Islet precursor cell (in vitro differentiated cells): Measurements from ENCODE around the gene TMEM138.

ENCODE experiments used
- DNase-seq: peaks from one replicate; pipeline ENCODE4 v3.0.0-alpha.2; 2018

Gene TMEM138

DNA sequence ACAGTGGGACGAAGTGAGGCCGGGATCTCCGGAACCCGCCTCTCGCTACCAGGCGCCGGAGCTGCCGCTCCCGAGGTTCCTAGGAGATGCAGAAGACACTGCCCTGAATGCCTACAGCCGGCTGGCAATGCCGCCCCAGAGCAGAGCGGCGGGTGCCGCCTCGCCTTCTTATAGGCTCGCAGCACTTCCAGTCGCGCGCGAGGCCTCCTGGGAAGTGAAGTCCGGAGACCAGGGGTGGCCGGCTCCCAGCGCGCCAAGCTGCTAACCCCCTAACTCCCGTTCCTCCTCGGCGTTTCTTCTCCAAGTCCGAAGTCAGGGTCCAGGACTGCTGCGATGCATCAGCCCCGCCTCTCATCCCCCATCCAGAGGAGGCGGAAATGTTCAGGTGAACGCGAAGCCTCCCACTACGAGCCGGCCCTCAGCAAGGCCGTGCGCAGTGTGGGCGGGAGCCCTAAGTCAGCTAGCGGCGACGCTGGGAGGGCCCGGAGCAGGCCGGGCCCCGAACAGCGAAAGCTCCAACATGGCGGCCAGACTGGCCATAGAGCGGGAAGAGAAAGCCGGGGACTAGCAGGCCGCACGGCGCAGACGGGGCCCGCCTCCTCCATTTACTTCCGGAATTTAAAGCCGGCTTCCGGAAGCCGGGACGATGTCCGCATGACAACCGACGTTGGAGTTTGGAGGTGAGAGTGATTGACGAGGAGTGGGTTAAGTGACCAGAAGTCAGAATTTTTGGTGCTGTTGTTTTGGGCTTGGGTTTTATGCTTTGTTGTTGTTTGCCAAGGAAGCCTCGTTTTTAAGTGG is at the start of gene TMEM138, which contains the start of gene CYB561A3:
Gene TMEM138, plus strand, starts transcription at position 634 of the 801 bp plus-strand sequence. CDS start 2,017 bp downstream, outside the sequence.
Gene CYB561A3, minus strand, starts transcription at position 142 of the 801 bp plus-strand sequence. CDS start 5,169 bp downstream, outside the sequence.
- peak; percentile 96 for DNase-seq

DNA sequence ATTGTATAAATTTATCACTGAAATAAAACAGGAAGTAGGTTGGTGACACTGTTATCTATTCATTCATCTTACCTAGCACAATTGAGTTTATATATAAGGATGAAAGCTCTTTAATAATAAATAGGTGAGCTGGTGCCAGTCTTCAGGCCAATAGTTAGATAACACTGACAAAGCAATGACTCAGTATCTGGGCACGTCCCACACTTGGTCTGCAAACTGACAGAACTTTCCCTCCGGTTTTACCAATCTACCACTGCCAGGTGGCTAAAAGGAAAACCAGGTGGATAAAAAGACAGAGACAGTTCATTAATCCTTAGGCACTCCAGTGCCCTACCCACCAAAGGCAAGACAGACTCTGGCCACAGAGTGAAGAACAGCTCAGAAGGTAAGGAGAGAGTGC is 46.9 kb upstream of the TMEM138 start:
- DNase-seq = no peak

DNA sequence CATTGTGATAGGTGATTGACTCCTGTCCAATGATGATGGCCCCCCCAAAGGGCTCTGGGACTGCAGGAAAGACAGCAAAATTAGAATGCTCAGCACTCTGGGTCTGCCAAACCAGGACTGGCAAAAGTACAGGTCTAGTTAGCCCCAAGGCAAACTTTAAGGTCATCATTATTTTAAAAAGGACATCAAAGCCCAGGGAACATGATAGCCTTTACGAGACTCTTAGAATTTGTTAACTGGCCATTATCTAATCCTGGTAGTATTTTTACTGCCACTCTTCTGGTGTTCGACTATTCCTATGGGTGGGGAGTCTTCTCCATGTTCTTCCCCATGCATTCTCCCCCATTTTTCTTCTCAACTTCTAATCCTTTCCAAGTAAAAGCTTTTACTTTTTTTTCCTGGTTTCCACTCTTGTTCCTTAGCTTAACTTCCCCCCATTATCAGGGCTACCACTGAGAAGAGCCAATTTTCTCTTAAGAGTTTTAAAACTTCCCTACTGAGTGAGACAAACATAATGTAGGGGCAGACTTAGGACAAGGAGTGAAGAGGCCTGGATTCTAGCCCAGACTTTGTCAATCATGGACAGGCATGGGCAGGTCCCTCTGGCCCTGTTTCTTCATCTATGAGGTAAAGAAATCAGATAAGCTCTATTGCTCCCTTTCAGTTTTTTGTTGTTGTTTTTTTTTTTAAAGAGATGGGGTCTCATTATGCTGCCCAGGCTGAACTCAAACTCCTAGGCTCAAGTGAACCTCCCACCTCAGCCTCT is 36.3 kb upstream of the TMEM138 start:
- DNase-seq = no peak

DNA sequence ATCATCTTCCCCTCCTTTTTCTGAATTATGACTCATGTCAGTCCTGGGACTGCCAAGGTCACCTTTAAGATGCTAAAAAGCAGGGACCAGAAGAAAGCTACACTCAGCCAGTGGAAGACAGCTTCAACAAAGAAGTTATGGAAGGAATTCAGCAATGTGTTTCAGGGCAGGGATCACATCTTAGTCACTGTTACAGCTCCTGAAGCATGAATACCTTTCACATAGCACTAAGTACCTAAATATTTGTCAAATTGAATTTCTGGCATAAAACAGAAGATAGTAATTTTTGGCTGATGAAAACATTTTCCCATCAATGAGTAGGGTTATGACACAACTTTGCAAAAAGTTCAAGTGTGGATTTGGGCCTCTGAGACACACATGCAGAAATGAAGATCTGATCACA is 34.5 kb upstream of the TMEM138 start:
- DNase-seq = no peak

DNA sequence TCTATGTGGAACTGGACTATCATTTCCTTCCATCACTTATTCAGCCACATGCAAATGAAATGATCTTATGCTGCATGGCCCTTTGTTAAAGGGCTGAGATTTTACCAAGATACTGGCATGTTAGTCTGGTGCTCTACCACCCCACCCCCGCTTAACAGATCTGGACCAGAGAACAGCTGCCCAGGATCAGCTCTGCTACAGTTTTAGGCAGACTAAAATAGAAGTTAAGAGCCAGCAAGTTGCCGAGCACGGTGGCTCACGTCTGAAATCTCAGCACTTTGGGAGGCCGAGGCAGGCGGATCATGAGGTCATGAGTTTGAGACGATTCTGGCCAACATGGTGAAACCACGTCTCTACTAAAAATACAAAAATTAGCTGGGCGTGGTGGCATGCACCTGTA is 33.8 kb upstream of the TMEM138 start:
- no peak for DNase-seq

DNA sequence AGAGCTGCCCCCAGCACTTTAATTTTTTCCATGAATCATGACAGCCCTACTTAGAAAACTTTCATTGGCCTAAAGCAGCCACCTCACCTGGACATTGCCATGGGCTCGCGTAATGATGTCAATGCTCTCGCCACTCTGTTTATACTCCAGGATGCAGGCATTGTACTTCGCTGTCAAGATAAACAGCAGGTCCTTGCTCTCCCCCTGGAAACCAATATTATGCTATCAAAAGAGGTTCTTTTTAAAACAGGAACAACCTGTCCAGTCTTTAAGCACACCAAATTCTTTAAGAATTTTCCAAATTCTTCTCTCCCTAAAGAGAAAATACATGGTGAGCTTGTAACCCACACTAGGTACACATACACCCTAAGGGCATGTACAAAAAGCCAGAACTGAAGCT is 32.3 kb upstream of the TMEM138 start:
- DNase-seq = no peak

DNA sequence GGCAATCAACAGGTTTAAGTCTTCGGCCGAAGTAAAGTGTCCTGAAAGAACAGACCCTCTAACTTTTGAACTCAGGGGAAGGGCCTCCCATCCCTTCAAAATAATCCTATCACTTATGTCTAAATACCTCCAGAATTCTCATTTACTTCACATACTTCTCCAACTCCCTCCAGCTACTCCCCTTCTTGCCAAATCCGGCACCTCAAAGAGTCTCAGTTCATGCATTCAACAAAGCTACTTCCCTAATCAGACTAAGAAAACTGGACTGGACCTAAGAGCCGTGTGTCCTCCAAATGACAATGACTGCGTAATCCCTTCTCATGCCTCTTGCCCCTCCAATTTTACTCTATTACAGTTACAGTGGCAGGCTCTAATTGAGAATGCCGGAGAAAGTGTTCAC is 30.5 kb upstream of the TMEM138 start:
- DNase-seq = no peak

DNA sequence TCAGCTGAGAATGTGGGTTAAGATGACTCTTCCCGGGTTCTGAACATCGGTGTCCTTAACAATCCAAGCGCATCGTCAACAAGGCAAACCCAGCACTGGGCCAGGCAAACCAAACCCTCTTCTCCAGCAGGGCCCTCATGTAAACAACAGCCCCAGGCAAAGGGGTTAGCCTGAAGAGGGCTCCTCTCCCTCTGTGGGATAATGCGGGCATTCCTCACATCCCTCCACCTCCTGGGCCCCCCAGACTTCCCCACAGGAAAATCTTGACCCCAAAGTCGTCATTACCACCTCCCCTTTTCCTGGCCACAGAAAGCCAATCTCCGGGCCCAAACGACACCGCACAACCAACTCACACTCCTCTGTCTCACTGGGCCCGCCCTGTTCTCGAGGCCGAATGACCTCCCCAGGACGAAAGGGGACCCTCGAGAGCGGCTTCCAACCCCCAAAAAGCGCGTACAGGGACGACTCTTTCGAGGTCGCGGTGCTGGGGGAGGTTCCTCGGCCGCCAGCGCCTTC is 29.8 kb upstream of the TMEM138 start:
- no peak for DNase-seq

DNA sequence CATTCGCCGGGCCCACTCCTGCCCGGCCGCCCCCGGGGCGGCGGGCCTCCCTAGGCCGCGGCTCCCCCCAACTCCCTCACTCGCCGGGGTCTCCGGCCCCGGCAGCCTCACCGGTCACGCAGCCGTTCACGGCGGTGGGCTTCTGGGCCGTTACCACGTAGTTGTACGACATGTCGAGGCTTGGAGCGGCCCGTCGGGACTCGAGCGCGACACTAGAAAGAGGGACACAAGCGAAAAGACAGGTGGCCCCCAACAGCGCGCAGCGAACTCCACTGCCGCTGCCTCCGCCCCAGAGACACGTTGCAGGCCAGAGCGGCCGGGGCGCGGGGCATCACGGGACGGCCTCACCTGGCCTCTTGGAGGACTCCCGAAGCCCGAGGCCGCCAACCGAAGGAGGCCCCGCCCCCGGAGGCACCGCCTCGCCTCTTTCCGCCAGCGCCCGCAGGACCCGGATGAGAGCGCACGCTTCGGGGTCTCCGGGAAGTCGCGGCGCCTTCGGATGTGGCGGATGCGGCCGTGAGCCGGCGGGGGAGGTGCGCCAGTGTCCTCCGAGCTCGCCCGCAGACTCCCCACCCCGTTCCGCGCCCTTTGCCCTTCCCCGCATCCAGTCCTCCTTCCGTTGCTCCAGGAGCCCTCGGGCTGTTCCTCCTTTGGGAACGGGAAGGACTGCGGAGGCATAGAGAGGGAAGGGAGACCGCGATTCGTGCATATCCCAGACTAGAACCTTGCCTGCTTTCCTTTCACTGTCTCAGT is 29.2 kb upstream of the TMEM138 start, which contains the start of the genes DDB1 and TKFC:
Gene DDB1, minus strand, starts transcription at position 309 of the 753 bp plus-strand sequence. Its CDS starts 137 bp downstream, at position 172.
Gene TKFC, plus strand, starts transcription at position 432 of the 753 bp plus-strand sequence. CDS start 1,501 bp downstream, outside the sequence.
- peak; percentile 98 for DNase-seq

DNA sequence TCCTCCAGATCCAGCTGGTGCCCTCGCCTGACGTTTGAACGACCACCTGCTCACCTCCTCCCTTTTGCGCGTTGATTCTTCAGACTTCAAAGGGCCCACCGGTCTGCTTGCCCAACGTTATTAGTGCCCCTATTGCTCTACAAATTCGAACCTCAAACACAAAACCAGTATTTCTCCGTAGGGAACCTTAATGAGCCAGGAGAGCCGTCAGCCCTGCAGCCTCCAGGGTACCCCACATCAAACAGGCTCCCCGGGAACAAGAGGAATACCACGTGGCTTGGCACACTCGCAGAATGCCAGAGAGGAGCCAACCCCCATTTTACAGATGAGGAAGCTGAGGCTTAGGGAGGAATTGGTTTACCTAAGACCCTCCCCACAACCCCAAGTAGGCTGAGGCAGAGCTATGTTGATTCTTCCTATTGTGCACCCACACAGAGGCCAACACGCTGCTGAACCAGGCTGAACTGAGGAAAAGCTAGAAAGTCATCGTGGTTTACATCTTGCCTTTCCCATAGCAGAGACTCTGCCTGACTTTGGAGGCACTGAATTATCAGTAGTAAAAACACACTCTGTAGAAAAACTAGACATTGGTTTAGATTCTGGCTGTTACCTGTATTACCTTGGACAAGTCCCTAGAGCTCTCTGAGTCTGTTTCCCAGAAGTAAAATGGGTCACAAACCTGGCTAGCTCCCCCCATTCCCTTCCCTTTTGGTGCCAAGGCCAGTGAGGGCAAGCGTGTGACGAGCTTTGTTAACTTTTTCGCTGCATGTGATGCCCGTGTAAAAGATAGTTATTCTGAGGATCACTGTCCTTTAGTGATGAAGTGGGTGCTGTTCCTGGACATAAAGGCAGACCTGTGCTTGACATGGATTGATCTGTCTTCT is 28.4 kb upstream of the TMEM138 start:
- DNase-seq = no peak

DNA sequence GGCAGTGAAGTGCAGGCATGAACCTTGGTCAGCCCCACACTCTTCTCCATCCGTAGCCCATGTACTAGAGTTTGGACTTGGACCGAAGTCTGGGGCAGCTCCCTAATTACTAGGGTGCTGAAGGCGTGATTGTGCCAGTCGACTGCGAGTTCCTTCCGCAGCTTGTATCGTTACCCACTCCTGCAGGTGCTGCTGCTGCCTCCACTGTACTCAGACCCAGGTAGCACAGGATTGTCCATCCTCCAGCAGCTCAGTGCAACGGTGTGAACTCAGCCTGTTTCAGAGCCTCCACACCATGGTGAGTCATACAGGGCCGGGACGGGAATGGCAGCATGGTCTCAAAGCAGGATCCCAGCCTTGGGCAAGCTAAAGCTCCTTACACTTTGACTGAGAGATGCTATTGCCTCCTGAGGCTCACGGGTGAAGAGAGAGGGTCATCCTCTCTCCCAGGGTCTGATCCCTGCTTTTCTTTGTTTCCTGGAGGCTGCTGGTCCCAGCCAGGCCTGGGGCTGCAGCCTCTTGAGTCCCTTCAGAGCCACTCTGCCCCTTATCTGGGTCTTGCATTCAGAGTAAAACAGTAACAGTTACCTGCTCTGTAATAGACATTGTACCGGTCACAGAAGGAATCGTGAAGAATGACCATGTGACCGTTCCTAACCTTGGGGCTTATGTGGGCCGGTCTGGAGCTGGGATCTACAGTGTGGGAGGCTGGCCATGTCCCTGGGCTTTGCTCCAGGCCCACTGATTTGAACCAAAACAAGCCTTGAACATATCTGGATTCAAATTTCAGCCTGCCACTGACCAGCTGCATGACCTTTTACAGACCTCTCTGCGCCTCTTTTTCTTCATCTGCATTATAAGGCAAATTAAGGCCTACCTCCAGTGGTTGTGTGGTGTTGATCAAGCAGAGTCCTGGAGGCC is 27.5 kb upstream of the TMEM138 start:
- peak; percentile 86 for DNase-seq

DNA sequence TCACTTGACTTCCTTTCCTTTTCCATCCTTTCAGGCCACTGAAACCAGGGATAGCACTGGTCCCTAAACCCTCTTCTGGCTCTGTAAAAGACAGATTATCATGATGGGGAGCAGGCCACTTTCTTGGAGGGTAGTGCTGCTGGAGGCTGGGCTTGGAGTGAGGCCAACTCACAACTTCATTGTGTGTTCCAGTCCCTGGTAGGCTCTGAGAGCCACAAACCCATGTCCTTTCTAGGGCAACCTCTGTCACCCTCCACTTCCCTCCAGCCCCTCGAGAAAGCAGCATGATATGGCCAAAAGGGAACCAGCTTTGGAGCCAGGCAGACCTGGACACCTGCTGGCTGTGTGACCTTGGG is 26.8 kb upstream of the TMEM138 start:
- no peak for DNase-seq

DNA sequence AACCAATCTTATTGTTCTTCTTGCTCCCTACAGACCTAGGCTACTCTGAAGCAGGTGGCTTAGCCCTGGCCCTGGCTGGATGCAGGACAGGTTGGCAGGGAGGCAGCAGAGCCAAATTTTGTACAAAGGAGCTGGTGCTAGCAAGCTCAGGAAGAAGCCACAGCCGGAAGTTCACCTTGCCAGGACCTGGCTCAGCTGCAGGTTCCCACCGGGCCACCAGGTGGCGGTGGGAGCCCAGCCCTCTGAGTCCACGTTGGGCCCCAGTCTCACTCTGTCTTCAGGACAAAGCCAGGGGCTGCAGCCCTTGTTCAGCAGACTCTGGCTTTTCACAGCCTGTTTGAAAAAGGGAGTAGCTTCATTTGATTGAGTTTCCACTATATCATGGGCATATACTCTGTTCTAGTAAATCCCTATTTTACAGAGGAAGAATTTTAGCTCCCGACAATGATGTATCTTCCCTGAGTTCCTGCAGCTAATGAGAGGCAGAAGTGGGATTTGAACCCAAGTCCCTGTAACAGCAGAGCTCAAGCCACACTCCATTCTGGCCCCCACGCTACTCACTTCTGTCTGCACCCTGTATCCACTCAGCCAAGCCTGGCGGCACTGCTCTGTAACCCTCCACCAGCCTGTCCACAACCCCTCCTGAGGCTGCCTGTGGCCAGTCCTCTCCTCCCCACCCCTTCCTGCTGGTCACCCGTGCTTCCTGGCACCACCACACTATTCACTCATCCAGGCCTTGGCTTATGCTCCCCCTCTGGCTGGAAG is 25.8 kb upstream of the TMEM138 start:
- peak; percentile 93 for DNase-seq

DNA sequence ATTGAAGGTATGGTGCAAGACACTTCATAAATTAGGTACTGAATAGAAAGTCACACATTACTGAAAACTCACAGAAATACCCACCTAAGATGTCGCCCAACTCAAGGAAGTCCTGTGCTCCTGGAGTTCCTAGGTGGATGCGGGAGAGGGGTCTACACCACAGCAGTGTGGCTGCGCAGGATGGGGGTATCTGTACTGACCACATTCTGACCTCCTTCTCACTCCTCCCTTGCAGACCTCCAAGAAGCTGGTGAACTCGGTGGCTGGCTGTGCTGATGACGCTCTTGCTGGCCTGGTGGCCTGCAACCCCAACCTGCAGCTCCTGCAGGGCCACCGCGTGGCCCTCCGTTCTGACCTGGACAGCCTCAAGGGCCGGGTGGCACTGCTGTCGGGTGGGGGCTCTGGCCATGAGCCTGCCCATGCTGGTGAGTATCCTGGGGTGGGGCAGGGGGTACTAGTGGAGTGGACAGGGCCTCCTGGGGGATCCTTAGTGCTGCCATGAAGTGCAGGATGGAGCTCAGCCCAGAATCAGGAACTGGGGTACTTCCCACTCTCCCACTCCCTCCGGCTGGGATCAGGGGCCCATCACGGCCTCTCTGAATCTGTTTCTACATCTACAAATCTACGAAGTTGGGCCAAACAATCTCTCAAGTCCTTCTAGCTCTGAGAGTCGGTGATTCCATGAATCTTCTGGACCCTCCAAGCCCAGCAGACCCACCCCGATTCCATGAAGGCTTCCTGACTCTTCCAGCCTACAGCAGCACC is 24.3 kb upstream of the TMEM138 start:
- DNase-seq = no peak

DNA sequence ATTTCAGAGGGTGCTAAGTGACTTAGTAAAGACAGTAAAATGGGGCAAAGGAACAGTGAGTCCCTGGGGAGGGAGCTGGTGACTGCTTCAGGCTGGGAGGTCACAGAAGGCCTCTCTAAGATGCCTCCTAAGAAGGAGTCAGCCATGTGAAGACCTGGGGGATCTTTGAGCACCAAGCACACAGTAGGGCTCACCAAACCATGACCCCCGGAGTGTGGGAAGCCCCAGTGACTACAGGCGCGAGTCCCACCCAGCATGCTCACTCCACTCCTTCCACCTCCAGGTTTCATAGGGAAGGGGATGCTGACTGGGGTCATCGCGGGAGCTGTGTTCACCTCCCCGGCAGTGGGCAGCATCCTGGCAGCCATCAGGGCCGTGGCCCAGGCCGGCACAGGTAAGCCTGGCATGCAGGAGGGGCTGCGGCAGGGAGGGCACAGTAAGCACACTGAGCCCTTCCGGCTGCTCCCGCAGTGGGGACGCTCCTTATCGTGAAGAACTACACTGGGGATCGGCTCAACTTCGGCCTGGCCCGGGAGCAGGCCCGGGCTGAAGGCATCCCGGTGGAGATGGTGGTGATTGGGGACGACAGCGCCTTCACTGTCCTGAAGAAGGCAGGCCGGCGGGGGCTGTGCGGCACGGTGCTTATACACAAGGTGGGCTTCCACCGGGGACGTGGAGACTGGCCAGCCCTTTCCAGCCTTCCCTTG is 23.2 kb upstream of the TMEM138 start:
- no peak for DNase-seq

DNA sequence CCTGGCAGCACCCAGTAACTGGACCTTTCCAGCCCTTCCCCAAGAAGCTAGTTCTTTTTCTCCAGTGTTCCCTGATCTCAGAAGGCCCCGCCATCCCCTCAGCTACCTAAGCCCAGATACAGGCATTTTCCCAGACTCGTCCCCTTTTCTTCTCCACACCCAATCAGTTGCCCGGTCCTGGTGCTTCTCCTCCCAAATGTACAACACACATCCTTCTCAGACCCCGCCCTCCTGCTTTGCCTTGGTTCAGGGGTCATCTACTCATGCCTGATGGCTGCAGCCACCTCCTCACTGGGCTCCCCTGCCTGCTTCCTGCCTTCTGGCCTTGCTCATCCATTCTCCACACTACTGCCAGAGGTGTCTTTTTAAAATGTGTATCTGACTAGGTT is 22.7 kb upstream of the TMEM138 start:
- DNase-seq = no peak

DNA sequence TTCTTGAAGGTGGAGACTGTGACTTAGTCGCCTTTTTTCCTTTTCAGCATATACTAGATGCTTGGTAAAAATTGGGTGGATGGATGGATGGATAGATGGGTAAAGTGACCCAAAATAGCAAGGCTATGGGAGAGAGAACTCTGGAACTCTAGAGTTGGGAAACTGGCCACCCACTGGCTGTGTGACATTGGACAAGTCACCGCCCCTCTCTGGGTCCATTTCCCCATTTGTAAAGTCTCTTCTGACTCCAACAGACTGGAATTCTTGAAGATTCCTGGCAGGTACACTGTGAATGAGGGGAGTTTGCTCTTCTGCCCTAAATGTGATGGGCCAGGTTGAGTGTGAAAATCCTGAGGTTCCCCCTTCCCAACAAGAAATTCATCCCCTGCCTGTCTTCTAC is 21.2 kb upstream of the TMEM138 start:
- no peak for DNase-seq

DNA sequence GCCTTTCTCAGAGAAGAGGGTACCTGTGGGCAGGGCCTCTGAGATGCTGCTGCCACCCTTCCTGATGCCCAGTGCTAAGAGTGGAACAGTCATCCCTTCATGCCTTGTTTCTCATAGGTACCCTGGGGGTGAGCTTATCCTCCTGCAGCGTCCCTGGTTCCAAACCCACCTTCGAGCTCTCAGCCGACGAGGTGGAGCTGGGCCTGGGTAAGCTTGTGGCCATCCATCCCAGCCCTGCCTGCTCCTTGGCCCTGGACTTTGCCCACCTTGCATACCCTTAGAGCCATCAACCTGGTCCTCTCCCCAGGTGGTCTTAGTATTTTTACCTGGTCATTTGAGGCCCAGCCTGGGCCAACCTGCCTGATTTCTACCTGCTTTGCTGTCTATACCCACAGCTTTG is 20.5 kb upstream of the TMEM138 start:
- DNase-seq = no peak
